Measurements from ENCODE around the gene DUSP16. TPM values are rescaled to one million over a fixed set of nuclear protein-coding genes. Genes with fewer than 3 reads are reported as not detected.

Gene DUSP16
- polyA plus RNA-seq, 1 donor from 2014 or later: 42.5 TPM

GRCh38 chr12:12559719-12560296, 2.9 kb downstream of the DUSP16 start:
- H3K9ac ChIP-seq (ENCODE audit: low read length): no peak overlapping the region
- H3F3A ChIP-seq (ENCODE audit: insufficient read depth, low read length, poor library complexity, severe bottlenecking): no peaks in the 10 kb centered on the region
- H3K4me3 ChIP-seq (ENCODE audit: low read length): peak overlapping the region; percentile 78
- H2AFZ ChIP-seq (ENCODE audit: low read depth, low read length): no peak overlapping the region
- no peak overlapping the region for H3K27ac ChIP-seq (ENCODE audit: low read length)
- no peak overlapping the region for H3K4me2 ChIP-seq (ENCODE audit: low read length)
- H4K20me1 ChIP-seq (ENCODE audit: insufficient read depth): no peaks in the 10 kb centered on the region
- peaks cover 31% of the 10 kb centered on the region for H3K27me3 ChIP-seq (ENCODE audit: insufficient read depth, low read depth, low read length)
- TF ChIP-seq CTCF (IDR thresholded peaks at IDR 0.05; ENCODE audit: poor library complexity, severe bottlenecking): no peak
- peaks cover 17% of the 10 kb centered on the region for H3K79me2 ChIP-seq (replicated peaks; ENCODE audit: insufficient read depth, low read length)
- H3K9me2 ChIP-seq (ENCODE audit: insufficient read depth, low read length): no peaks in the 10 kb centered on the region
- no peaks in the 10 kb centered on the region for H3K36me3 ChIP-seq (ENCODE audit: insufficient read depth, low read length)
- no peaks in the 10 kb centered on the region for H3K9me3 ChIP-seq (ENCODE audit: low read length)

- no peak for TF ChIP-seq EZH2 (IDR thresholded peaks at IDR 0.05; ENCODE audit: borderline replicate concordance, insufficient read depth, low read length, poor library complexity, severe bottlenecking)
- H3K79me2 ChIP-seq (replicated peaks; ENCODE audit: insufficient read depth, low read length): peaks cover 17% of the 10 kb centered on the region
- H4K20me1 ChIP-seq (ENCODE audit: insufficient read depth): no peaks in the 10 kb centered on the region
- no peak overlapping the region for H3K9ac ChIP-seq (ENCODE audit: low read length)
- no peak overlapping the region for H3K27ac ChIP-seq (ENCODE audit: low read length)
- no peaks in the 10 kb centered on the region for H3K9me3 ChIP-seq (ENCODE audit: low read length)
- H3K27me3 ChIP-seq (ENCODE audit: insufficient read depth, low read depth, low read length): peaks cover 31% of the 10 kb centered on the region
- H3F3A ChIP-seq (ENCODE audit: insufficient read depth, low read length, poor library complexity, severe bottlenecking): no peaks in the 10 kb centered on the region
- H2AFZ ChIP-seq (ENCODE audit: low read depth, low read length): no peak overlapping the region
- H3K4me3 ChIP-seq (ENCODE audit: low read length): no peak overlapping the region
- no peaks in the 10 kb centered on the region for H3K36me3 ChIP-seq (ENCODE audit: insufficient read depth, low read length)
- no peaks in the 10 kb centered on the region for H3K9me2 ChIP-seq (ENCODE audit: insufficient read depth, low read length)
- H3K4me2 ChIP-seq (ENCODE audit: low read length): no peak overlapping the region
These were observed 4.4 kb downstream of the DUSP16 start for GRCh38 chr12:12558291-12558690.

- Histone ChIP-seq H3K9me2 (ENCODE audit: insufficient read depth, low read length) (no peaks in the 10 kb centered on the region), H3K36me3 (ENCODE audit: insufficient read depth, low read length) (no peaks in the 10 kb centered on the region), H3F3A (ENCODE audit: insufficient read depth, low read length, poor library complexity, severe bottlenecking) (no peaks in the 10 kb centered on the region), H3K4me3 (ENCODE audit: low read length) (no peak overlapping the region), H2AFZ (ENCODE audit: low read depth, low read length) (no peak overlapping the region), H3K27ac (ENCODE audit: low read length) (no peak overlapping the region), H3K9ac (ENCODE audit: low read length) (no peak overlapping the region), H4K20me1 (ENCODE audit: insufficient read depth) (no peaks in the 10 kb centered on the region), H3K9me3 (ENCODE audit: low read length) (no peaks in the 10 kb centered on the region), H3K27me3 (ENCODE audit: insufficient read depth, low read depth, low read length) (peaks cover 31% of the 10 kb centered on the region), H3K79me2 (replicated peaks; ENCODE audit: insufficient read depth, low read length) (peaks cover 17% of the 10 kb centered on the region), H3K4me2 (ENCODE audit: low read length) (no peak overlapping the region)
- TF ChIP-seq CTCF (IDR thresholded peaks at IDR 0.05; ENCODE audit: poor library complexity, severe bottlenecking) (no peak), POLR2AphosphoS5 (IDR thresholded peaks at IDR 0.05) (no peak)
These were observed 4.9 kb downstream of the DUSP16 start for GRCh38 chr12:12557733-12558132.

GRCh38 chr12:12555656-12556055, 7.0 kb downstream of the DUSP16 start:
- H3K27me3 ChIP-seq (ENCODE audit: insufficient read depth, low read depth, low read length): peaks cover 22% of the 10 kb centered on the region
- H3K27ac ChIP-seq (ENCODE audit: low read length): no peak overlapping the region
- H2AFZ ChIP-seq (ENCODE audit: low read depth, low read length): no peak overlapping the region
- no peaks in the 10 kb centered on the region for H3K9me3 ChIP-seq (ENCODE audit: low read length)
- no peak overlapping the region for H3K9ac ChIP-seq (ENCODE audit: low read length)
- peaks cover 17% of the 10 kb centered on the region for H3K79me2 ChIP-seq (replicated peaks; ENCODE audit: insufficient read depth, low read length)
- H3K4me3 ChIP-seq (ENCODE audit: low read length): no peak overlapping the region
- H3K4me2 ChIP-seq (ENCODE audit: low read length): no peak overlapping the region
- H3K36me3 ChIP-seq (ENCODE audit: insufficient read depth, low read length): no peaks in the 10 kb centered on the region
- no peaks in the 10 kb centered on the region for H3K9me2 ChIP-seq (ENCODE audit: insufficient read depth, low read length)
- no peaks in the 10 kb centered on the region for H3F3A ChIP-seq (ENCODE audit: insufficient read depth, low read length, poor library complexity, severe bottlenecking)
- no peaks in the 10 kb centered on the region for H4K20me1 ChIP-seq (ENCODE audit: insufficient read depth)
- TF ChIP-seq TAF1 (IDR thresholded peaks at IDR 0.05; ENCODE audit: low read depth): no peak
- no peak for TF ChIP-seq CTCF (IDR thresholded peaks at IDR 0.05; ENCODE audit: poor library complexity, severe bottlenecking)
- no peak for TF ChIP-seq RAD21 (conservative IDR thresholded peaks at IDR 0.05)
- no peak for TF ChIP-seq EZH2 (IDR thresholded peaks at IDR 0.05; ENCODE audit: borderline replicate concordance, insufficient read depth, low read length, poor library complexity, severe bottlenecking)
- TF ChIP-seq REST (IDR thresholded peaks at IDR 0.05; ENCODE audit: borderline replicate concordance): no peak
- no peak for TF ChIP-seq POLR2AphosphoS5 (IDR thresholded peaks at IDR 0.05)
- no peak for TF ChIP-seq SMC3 (conservative IDR thresholded peaks at IDR 0.05; ENCODE audit: poor library complexity)

Data from neural cell (in vitro differentiated cells).